GM12878 (cell line): ENCODE measurements around the gene UBE2D3. TPM values are rescaled to one million over a fixed set of nuclear protein-coding genes. Genes with fewer than 3 reads are reported as not detected.

ENCODE experiments used
- ATAC-seq: fragments of 200-7000 bp; cut with Tn5 transposase; 3 replicates; pipeline ENCODE4 v1.9.1; 2020; ENCODE audit warnings: mild to moderate bottlenecking, moderate library complexity
- BruUV-seq: library from RNA; stranded (reverse); fragments of 400-500 nt; replicated peaks from 2 replicates; lab custom pipeline; 2021; lab: Mats Ljungman, UMichigan
- CTCF ChIA-PET: fragments of 300-600 bp; sonication (Branson Sonifier 250); formaldehyde crosslinking; extraction: SDS; loops from one replicate; lab custom pipeline; 2021; ENCODE audit warnings: inconsistent platforms; lab: Yijun Ruan, JAX
- POLR2A ChIA-PET: fragments of 350-600 bp; formaldehyde crosslinking; extraction: SDS; loops from one replicate; lab custom pipeline; 2021; ENCODE audit warnings: inconsistent platforms; lab: Charles Lee
- RAD21 ChIA-PET: fragments of 300-600 bp; sonication (Branson Sonifier 250); formaldehyde crosslinking; loops from one replicate; lab custom pipeline; 2023; ENCODE audit warnings: antibody characterized with exemption; ENCODE audit not compliant: unreplicated experiment; lab: Charles Lee
- SMC1A ChIA-PET: fragments of 300-600 bp; sonication (Branson Sonifier 250); formaldehyde crosslinking; loops from one replicate; lab custom pipeline; 2023; ENCODE audit not compliant: unreplicated experiment, uncharacterized antibody; lab: Charles Lee
- DNase-seq: peaks from one replicate; pipeline ENCODE4 v3.0.0-alpha.2; 2011; ENCODE audit warnings: low read depth, low spot score
- FAIRE-seq: peaks from 3 replicates; lab custom pipeline; 2011; peaks lifted over from hg19 to GRCh38; lab: Jason Lieb, UNC
- H2AFZ ChIP-seq: 2 replicates; pipeline ENCODE4 v1.6.0; 2011; ENCODE audit warnings: low read depth, low read length, control low read depth; ENCODE audit not compliant: control insufficient read depth
- H3K27ac ChIP-seq: 2 replicates; pipeline ENCODE4 v1.5.1; 2011; ENCODE audit warnings: control low read depth; ENCODE audit not compliant: control insufficient read depth, insufficient read depth
- H3K27me3 ChIP-seq, 2 experiments: replicated peaks in 1 of 2; 2 replicates each; pipeline versions ENCODE4 v1.6.0 to v1.6.1; 2011; ENCODE audit warnings: low read length in 1 of 2; ENCODE audit not compliant: control insufficient read depth in 2 of 2, insufficient read depth in 2 of 2
- H3K36me3 ChIP-seq, 2 experiments: 2 replicates each; pipeline ENCODE4 v1.5.1; 2011; ENCODE audit warnings: low read length in 1 of 2; ENCODE audit not compliant: control insufficient read depth in 2 of 2, insufficient read depth in 2 of 2
- H3K4me1 ChIP-seq: 2 replicates; pipeline ENCODE4 v1.6.1; 2011; ENCODE audit warnings: mild to moderate bottlenecking, low read length, moderate library complexity, mixed read lengths; ENCODE audit not compliant: control insufficient read depth, insufficient read depth
- H3K4me2 ChIP-seq: 2 replicates; pipeline ENCODE4 v1.6.0; 2011; ENCODE audit warnings: control low read depth; ENCODE audit not compliant: control insufficient read depth, insufficient read depth
- H3K4me3 ChIP-seq: fragments of 200-600 bp; sonication (generic); 2 replicates; pipeline ENCODE4 v1.5.1; 2016
- H3K79me2 ChIP-seq: 2 replicates; pipeline ENCODE4 v1.6.0; 2011; ENCODE audit warnings: low read length; ENCODE audit not compliant: control insufficient read depth, insufficient read depth
- H3K9ac ChIP-seq: 2 replicates; pipeline ENCODE4 v1.8.0; 2011; ENCODE audit warnings: low read length, control low read depth, mixed read lengths; ENCODE audit not compliant: control insufficient read depth, insufficient read depth
- H3K9me3 ChIP-seq: replicated peaks from 3 replicates; pipeline ENCODE4 v1.5.1; 2011; ENCODE audit warnings: mild to moderate bottlenecking, low read length; ENCODE audit not compliant: control insufficient read depth, insufficient read depth
- H4K20me1 ChIP-seq: 2 replicates; pipeline ENCODE4 v1.6.0; 2011; ENCODE audit not compliant: control insufficient read depth, insufficient read depth
- BMI1 ChIP-seq: fragments of 450-650 bp; IDR thresholded peaks from 2 replicates; pipeline ENCODE4 v1.6.1; 2016; ENCODE audit warnings: mild to moderate bottlenecking, moderate library complexity, borderline replicate concordance
- CBX3 ChIP-seq: fragments of 200-600 bp; sonication (generic); IDR thresholded peaks from 2 replicates; pipeline ENCODE4 v1.6.1; 2016; ENCODE audit warnings: low read depth, borderline replicate concordance
- GABPA ChIP-seq: IDR thresholded peaks from 2 replicates; pipeline ENCODE4 v1.6.1; 2014; ENCODE audit warnings: antibody characterized with exemption, low read depth, mild to moderate bottlenecking, inconsistent platforms
- IRF5 ChIP-seq: fragments of 450-650 bp; IDR thresholded peaks from 2 replicates; pipeline ENCODE4 v1.6.1; 2017; ENCODE audit warnings: borderline replicate concordance
- KDM1A ChIP-seq: fragments of 200-600 bp; sonication (generic); IDR thresholded peaks from 2 replicates; pipeline ENCODE4 v1.6.1; 2016; ENCODE audit warnings: borderline replicate concordance
- MAX ChIP-seq: IDR thresholded peaks from 2 replicates; pipeline ENCODE4 v1.6.1; 2012; ENCODE audit warnings: low read depth, low read length, improper control_type of control experiment
- MLLT1 ChIP-seq: fragments of 450-650 bp; IDR thresholded peaks from 2 replicates; pipeline ENCODE4 v1.6.1; 2016; ENCODE audit warnings: mild to moderate bottlenecking
- MYC ChIP-seq: IDR thresholded peaks from 2 replicates; pipeline ENCODE4 v1.6.1; 2011; ENCODE audit warnings: mild to moderate bottlenecking, low read length, moderate library complexity, inconsistent platforms; ENCODE audit not compliant: insufficient read depth, insufficient replicate concordance, insufficient read length, severe bottlenecking
- NR2C1 ChIP-seq: fragments of 450-650 bp; IDR thresholded peaks from 2 replicates; pipeline ENCODE4 v1.6.1; 2017; ENCODE audit warnings: antibody characterized with exemption, mild to moderate bottlenecking, moderate library complexity
- PBX3 ChIP-seq: IDR thresholded peaks from 2 replicates; pipeline ENCODE4 v1.6.1; 2011; ENCODE audit warnings: mild to moderate bottlenecking, low read depth, low read length, moderate library complexity; ENCODE audit not compliant: insufficient replicate concordance
- PKNOX1 ChIP-seq: fragments of 450-650 bp; IDR thresholded peaks from 2 replicates; pipeline ENCODE4 v1.6.1; 2016; ENCODE audit warnings: mild to moderate bottlenecking
- RAD21 ChIP-seq: IDR thresholded peaks from 2 replicates; pipeline ENCODE4 v1.6.1; 2011; ENCODE audit warnings: mild to moderate bottlenecking, low read depth, low read length, moderate library complexity; ENCODE audit not compliant: insufficient read depth
- ZBTB33 ChIP-seq: fragments of 450-650 bp; IDR thresholded peaks from 2 replicates; pipeline ENCODE4 v1.6.1; 2017; ENCODE audit warnings: mild to moderate bottlenecking
- WGBS: methylation state at CpG from one replicate; pipeline ENCODE4 v1.1.6; 2016; ENCODE audit warnings: low lambda C conversion rate; ENCODE audit not compliant: insufficient replicate concordance, insufficient coverage; ENCODE audit errors: missing lambda C conversion rate; 5-methylcytosine and 5-hydroxymethylcytosine counted together
- in situ Hi-C: fragments of 300-500 bp; cut with MboI; formaldehyde crosslinking; loops from 9 replicates; pipeline ENCODE4 v1.14.3; 2018; ENCODE audit warnings: mixed read lengths
- intact Hi-C: fragments of 100-400 bp; cut with micrococcal nuclease; formaldehyde crosslinking; loops from one replicate; pipeline ENCODE4 v1.14.2; 2022; ENCODE audit not compliant: unreplicated experiment
- polyA plus RNA-seq, 11 experiments: library from polyadenylated mRNA; depleted of rRNA in 4 of 11; unstranded in 6 of 11; stranded (reverse) in 5 of 11; fragments of >200 nt; fragmentation: Nextera tagmentation in 4 of 11; fragmentation: Illumina TruSeq in 1 of 11; extraction: Ambion mirVana in 4 of 11; extraction: Trizol in 1 of 11; gene quantifications; 1 replicate in 1 of 11; 2 replicates in 10 of 11; pipeline versions ENCODE4 v1.2.1 to v1.2.3, GENCODE V29; 2011 to 2016; ENCODE audit warnings: inconsistent platforms in 2 of 11, missing spikeins in 2 of 11, low read depth in 1 of 11
- total RNA-seq, 4 experiments: library from RNA; depleted of rRNA in 3 of 4; stranded (reverse); fragments of >200 nt in 3 of 4; fragmentation: Illumina TruSeq in 1 of 4; extraction: Trizol in 1 of 4; gene quantifications; 2 replicates each; pipeline versions ENCODE4 v1.2.1 to v1.2.3, GENCODE V29; 2013 to 2021

The UBE2D3 gene
- total and polyA plus RNA-seq, 10 of the 15 experiments (the other 5 are each of a cell fraction or from before 2014, with no cell fraction given) = 162 to 572 (median 395) TPM

GRCh38 chr4:102761296-102761701 is 66.1 kb downstream of the UBE2D3 start:
- peak overlapping the region; percentile 98 for H3K4me3 ChIP-seq
- POLR2A ChIA-PET = interaction anchor here (0.6 to 2.2 kb wide), 22 partner anchors 9 to 258 kb away, joined by 3 to 11 read pairs (median 4); partner anchors contain the start of genes CISD2, SLC9B1 and UBE2D3
- CTCF ChIA-PET = interaction anchor here (0.7 to 1.5 kb wide), 10 partner anchors 12 to 416 kb away, joined by 3 to 6 read pairs (median 3); partner anchors contain the start of genes SLC39A8 and UBE2D3

More at GRCh38 chr4:102761296-102761701, 66.1 kb downstream of the UBE2D3 start:
- Histone ChIP-seq H3K36me3 (no peaks in the 10 kb centered on the region), H3K79me2 (peaks cover 42% of the 10 kb centered on the region), H3K27me3 (no peaks in the 10 kb centered on the region), H3K4me1 (no peaks in the 10 kb centered on the region; the same call in 1 of the 2 replicates), H3K9me3 (no peaks in the 10 kb centered on the region; the same call in 2 of the 3 replicates), H2AFZ (peak overlapping the region; percentile 99)
- no TSS peak for BruUV-seq
- ChIA-PET RAD21 (interaction anchor here (0.6 to 2.1 kb wide), 17 partner anchors 27 to 330 kb away, joined by 3 to 27 read pairs (median 3); partner anchors contain the start of gene UBE2D3), SMC1A (interaction anchor here (0.8 to 2.0 kb wide), 16 partner anchors 11 to 143 kb away, joined by 3 to 12 read pairs (median 4); partner anchors contain the start of gene UBE2D3)
- DNase-seq (no peak), FAIRE-seq (no peak), ATAC-seq (peak; percentile 7)
- 28% methylated on average over 14 of the region's 15 CpGs for WGBS
- TF ChIP-seq KDM1A = no peak
- TF ChIP-seq BMI1 = no peak
- no peak for TF ChIP-seq MYC
- no peak for TF ChIP-seq MLLT1
- TF ChIP-seq MAX = no peak
- no peak for TF ChIP-seq ZBTB33
- TF ChIP-seq PKNOX1 = no peak
- no peak for TF ChIP-seq CBX3
- no peak for TF ChIP-seq GABPA
- no peak for TF ChIP-seq RAD21
- no peak for TF ChIP-seq IRF5
- no peak for TF ChIP-seq PBX3
- no peak for TF ChIP-seq NR2C1
- TF ChIP-seq, all 136 proteins: peak for 0
- in situ Hi-C loops (no loop called here), intact Hi-C loops (loop anchor here (5.0 kb wide), 1 partner anchor 106 kb away; the partner anchor contains the start of gene CISD2)
- peak overlapping the region; percentile 88 for H3K9ac ChIP-seq
- no peaks in the 10 kb centered on the region for H4K20me1 ChIP-seq
- H3K4me2 ChIP-seq = peak overlapping the region; percentile 75
- H3K27ac ChIP-seq = no peak overlapping the region
